Smooth muscle cell (in vitro differentiated cells): Measurements from ENCODE around the gene CYP4F11. TPM values are rescaled to one million over a fixed set of nuclear protein-coding genes. Genes with fewer than 3 reads are reported as not detected.

Source experiments
- DNase-seq: peaks from one replicate; lab custom pipeline; 2025; ENCODE audit not compliant: unreplicated experiment; lab: John Stamatoyannopoulos, UW
- H2AFZ ChIP-seq: fragments of 200-600 bp; sonication (generic); 2 replicates; pipeline ENCODE4 v1.6.0; 2016; ENCODE audit warnings: antibody characterized with exemption, low read depth, mild to moderate bottlenecking
- H3F3A ChIP-seq: fragments of 200-600 bp; sonication (generic); 2 replicates; pipeline ENCODE4 v1.6.0; 2017; ENCODE audit warnings: antibody characterized with exemption, low read depth
- H3K27ac ChIP-seq: fragments of 200-600 bp; sonication (generic); 2 replicates; pipeline ENCODE4 v1.5.1; 2016; ENCODE audit warnings: low read depth, mild to moderate bottlenecking
- H3K27me3 ChIP-seq: fragments of 200-600 bp; sonication (generic); 2 replicates; pipeline ENCODE4 v1.6.1; 2016; ENCODE audit warnings: low read depth, mild to moderate bottlenecking
- H3K36me3 ChIP-seq: fragments of 200-600 bp; sonication (generic); 2 replicates; pipeline ENCODE4 v1.5.1; 2016; ENCODE audit warnings: low read depth
- H3K4me1 ChIP-seq: fragments of 200-600 bp; sonication (generic); 2 replicates; pipeline ENCODE4 v1.5.1; 2016; ENCODE audit warnings: low read depth
- H3K4me2 ChIP-seq: fragments of 200-600 bp; sonication (generic); 2 replicates; pipeline ENCODE4 v1.6.0; 2016; ENCODE audit warnings: mild to moderate bottlenecking
- H3K4me3 ChIP-seq: fragments of 200-600 bp; sonication (generic); 2 replicates; pipeline ENCODE4 v1.5.1; 2016; ENCODE audit warnings: mild to moderate bottlenecking
- H3K79me2 ChIP-seq: fragments of 200-600 bp; sonication (generic); 2 replicates; pipeline ENCODE4 v1.6.0; 2016; ENCODE audit warnings: low read depth, mild to moderate bottlenecking
- H3K9ac ChIP-seq: fragments of 200-600 bp; sonication (generic); 2 replicates; pipeline ENCODE4 v1.6.0; 2016; ENCODE audit warnings: low read depth
- H3K9me3 ChIP-seq: fragments of 200-600 bp; sonication (generic); replicated peaks from 2 replicates; pipeline ENCODE4 v1.5.1; 2016; ENCODE audit warnings: low read depth
- H4K20me1 ChIP-seq: fragments of 200-600 bp; sonication (generic); 2 replicates; pipeline ENCODE4 v1.6.0; 2016; ENCODE audit warnings: low read depth
- CTCF ChIP-seq: fragments of 200-600 bp; sonication (generic); IDR thresholded peaks from 2 replicates; pipeline ENCODE4 v1.5.1; 2017; ENCODE audit warnings: borderline replicate concordance, mild to moderate bottlenecking, antibody characterized with exemption; ENCODE audit not compliant: insufficient read depth, poor library complexity, severe bottlenecking
- WGBS: methylation state at CpG from one replicate; pipeline ENCODE4 v1.1.7; 2016; ENCODE audit warnings: low lambda C conversion rate; 5-methylcytosine and 5-hydroxymethylcytosine counted together
- polyA plus RNA-seq: library from polyadenylated mRNA; unstranded; fragments of >200 nt; fragmentation: Nextera tagmentation; extraction: Ambion mirVana; gene quantifications from 2 replicates; pipeline ENCODE4 v1.2.1, GENCODE V29; 2016
- total RNA-seq: library from RNA; depleted of rRNA; stranded (reverse); fragments of >200 nt; gene quantifications from 2 replicates; pipeline ENCODE4 v1.2.3, GENCODE V29; 2014

The CYP4F11 gene
- total and polyA plus RNA-seq, 2 experiments from 2014 or later: not detected

DNA sequence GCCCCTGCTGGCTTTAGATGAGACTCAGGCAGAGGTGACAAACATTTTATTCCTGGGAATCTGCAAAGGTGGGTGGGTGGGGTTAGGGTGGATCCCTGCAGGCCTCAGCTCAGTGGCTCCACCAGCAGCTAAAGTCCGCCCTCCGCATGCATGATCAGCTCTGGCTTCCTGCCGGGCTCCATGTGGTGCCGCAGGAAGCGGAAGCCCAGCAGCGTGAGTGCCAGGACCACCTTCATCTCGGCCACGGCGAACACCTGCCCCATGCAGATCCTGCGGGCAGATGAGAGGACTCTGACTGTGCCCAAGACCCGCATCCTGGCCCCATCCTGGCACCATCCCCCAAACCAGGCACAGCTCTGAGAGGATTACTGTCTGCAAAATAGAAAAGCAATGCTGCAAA lies 62.8 kb downstream of the CYP4F11 start:
- H3K4me2 ChIP-seq: no peak overlapping the region
- no peak overlapping the region for H3K9ac ChIP-seq
- 91% methylated on average over 11 of the region's 11 CpGs for WGBS

DNA sequence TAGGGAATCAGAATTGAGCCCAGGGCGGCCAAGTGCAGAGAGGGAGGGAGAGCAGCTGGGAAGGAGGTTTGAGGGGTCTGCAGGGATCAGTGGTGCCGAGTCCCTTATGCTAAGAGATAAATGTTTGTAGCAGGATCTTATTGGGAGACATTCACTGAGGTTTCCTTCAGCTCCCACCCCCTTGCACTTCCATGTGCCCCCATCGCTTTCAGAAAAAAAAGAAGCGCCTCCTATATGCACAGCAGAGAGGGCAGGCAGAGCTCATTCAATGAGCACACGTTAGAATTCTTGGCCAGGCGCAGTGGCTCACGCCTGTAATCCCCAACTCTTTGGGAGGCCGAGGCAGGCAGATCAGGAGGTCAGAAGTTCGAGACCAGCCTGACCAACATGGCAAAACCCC lies 64.5 kb downstream of the CYP4F11 start:
- peaks cover 5% of the 10 kb centered on the region for H3K9me3 ChIP-seq
- H4K20me1 ChIP-seq: no peaks in the 10 kb centered on the region
- no peak overlapping the region for H3K4me2 ChIP-seq
- no peak overlapping the region for H2AFZ ChIP-seq
- no peak overlapping the region for H3K27ac ChIP-seq
- no peaks in the 10 kb centered on the region for H3F3A ChIP-seq
- H3K4me3 ChIP-seq: no peak overlapping the region
- H3K36me3 ChIP-seq: no peaks in the 10 kb centered on the region
- WGBS: 81% methylated on average over 9 of the region's 9 CpGs
- no peaks in the 10 kb centered on the region for H3K27me3 ChIP-seq
- H3K79me2 ChIP-seq: no peaks in the 10 kb centered on the region
- no peaks in the 10 kb centered on the region for H3K4me1 ChIP-seq
- TF ChIP-seq CTCF: no peak
- no peak for DNase-seq
- H3K9ac ChIP-seq: no peak overlapping the region

More for the DNA sequence above, 62.8 kb downstream of the CYP4F11 start:
- Histone ChIP-seq H3K79me2 (no peaks in the 10 kb centered on the region), H2AFZ (no peak overlapping the region), H3K9me3 (peaks cover 3% of the 10 kb centered on the region), H3K27ac (no peak overlapping the region), H4K20me1 (no peaks in the 10 kb centered on the region), H3K27me3 (no peaks in the 10 kb centered on the region), H3F3A (no peaks in the 10 kb centered on the region), H3K36me3 (no peaks in the 10 kb centered on the region), H3K4me1 (no peaks in the 10 kb centered on the region), H3K4me3 (no peak overlapping the region)
- DNase-seq: no peak
- TF ChIP-seq CTCF: no peak

DNA sequence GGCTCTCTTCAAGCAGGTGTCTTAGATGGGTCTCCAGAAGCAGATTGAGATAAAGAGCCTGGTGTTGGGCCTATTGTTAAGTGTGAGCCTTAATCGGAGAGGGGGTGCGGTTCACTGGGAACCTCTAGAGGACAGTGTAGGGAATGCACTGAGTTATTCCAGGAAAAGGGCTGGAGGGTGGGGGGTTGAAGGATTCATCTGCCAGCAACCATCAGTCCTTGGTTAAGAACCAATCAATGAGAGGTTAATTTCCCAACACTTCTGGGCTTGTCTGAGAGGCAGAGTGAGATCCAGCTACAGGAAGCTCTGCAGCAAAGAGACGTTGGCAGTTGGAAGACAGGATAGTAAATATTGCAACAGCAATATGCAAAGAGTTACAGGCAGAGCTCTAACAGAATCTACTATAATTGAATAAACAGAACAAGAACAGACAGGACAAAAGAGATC lies 65.2 kb downstream of the CYP4F11 start:
- Histone ChIP-seq H3F3A (no peaks in the 10 kb centered on the region), H3K4me2 (no peak overlapping the region), H3K79me2 (no peaks in the 10 kb centered on the region), H3K27ac (no peak overlapping the region), H3K4me3 (no peak overlapping the region), H3K27me3 (no peaks in the 10 kb centered on the region), H3K9me3 (peaks cover 7% of the 10 kb centered on the region), H4K20me1 (no peaks in the 10 kb centered on the region), H2AFZ (no peak overlapping the region), H3K4me1 (no peaks in the 10 kb centered on the region), H3K36me3 (no peaks in the 10 kb centered on the region), H3K9ac (no peak overlapping the region)
- DNase-seq: no peak
- 47% methylated on average over 3 of the region's 3 CpGs for WGBS
- no peak for TF ChIP-seq CTCF

- H3K9ac ChIP-seq: no peak overlapping the region
- H3K4me1 ChIP-seq: no peaks in the 10 kb centered on the region
- H3K79me2 ChIP-seq: no peaks in the 10 kb centered on the region
- no peak overlapping the region for H2AFZ ChIP-seq
- H3K27me3 ChIP-seq: no peaks in the 10 kb centered on the region
- H3K36me3 ChIP-seq: no peaks in the 10 kb centered on the region
- no peak overlapping the region for H3K4me3 ChIP-seq
- no peak for TF ChIP-seq CTCF
- H4K20me1 ChIP-seq: no peaks in the 10 kb centered on the region
- H3K27ac ChIP-seq: no peak overlapping the region
- H3F3A ChIP-seq: no peaks in the 10 kb centered on the region
- no peak for DNase-seq
- H3K4me2 ChIP-seq: no peak overlapping the region
- peaks cover 7% of the 10 kb centered on the region for H3K9me3 ChIP-seq
- WGBS: 58% methylated on average over 5 of the region's 5 CpGs
These were observed 67.7 kb downstream of the CYP4F11 start for GRCh38 chr19:15866636-15867035.
